CD14-positive monocyte (primary cell): ENCODE measurements around the gene CCP110. TPM values are rescaled to one million over a fixed set of nuclear protein-coding genes. Genes with fewer than 3 reads are reported as not detected.

Source experiments
- DNase-seq, 3 donors: peaks; one replicate each; pipeline ENCODE4 v3.0.0-alpha.2; 2011 to 2022
- H2AFZ ChIP-seq: 2 replicates; pipeline ENCODE4 v1.6.0; 2012; ENCODE audit warnings: mild to moderate bottlenecking, low read depth, low read length, inconsistent platforms; ENCODE audit not compliant: insufficient read depth, poor library complexity, severe bottlenecking
- H3K27ac ChIP-seq, 2 donors: 1 replicate in 1 of 2; 2 replicates in 1 of 2; pipeline ENCODE4 v1.5.1; 2012 to 2013; ENCODE audit warnings: low read length in 2 of 2, control low read depth in 1 of 2, inconsistent platforms in 1 of 2, low read depth in 1 of 2, mild to moderate bottlenecking in 1 of 2
- H3K27me3 ChIP-seq, 2 donors: one replicate each; pipeline versions ENCODE4 v1.6.0 to v1.6.1; 2011 to 2013; ENCODE audit warnings: low read length in 2 of 2; ENCODE audit not compliant: control insufficient read depth in 2 of 2, insufficient read depth in 2 of 2
- H3K36me3 ChIP-seq, 2 donors: replicated peaks in 1 of 2; 1 replicate in 1 of 2; 2 replicates in 1 of 2; pipeline versions ENCODE4 v1.5.1 to v1.6.1; 2012 to 2013; ENCODE audit warnings: low read length in 2 of 2, control low read depth in 1 of 2, inconsistent platforms in 1 of 2, mild to moderate bottlenecking in 1 of 2; ENCODE audit not compliant: insufficient read depth in 2 of 2, control insufficient read depth in 1 of 2
- H3K4me1 ChIP-seq, 2 donors: 1 replicate in 1 of 2; 2 replicates in 1 of 2; pipeline versions ENCODE4 v1.5.1 to v1.6.1; 2012 to 2013; ENCODE audit warnings: low read length in 2 of 2, control low read depth in 1 of 2, inconsistent platforms in 1 of 2, mild to moderate bottlenecking in 1 of 2, moderate library complexity in 1 of 2; ENCODE audit not compliant: insufficient read depth in 2 of 2, control insufficient read depth in 1 of 2
- H3K4me2 ChIP-seq: replicated peaks from 2 replicates; pipeline ENCODE3; 2012; ENCODE audit warnings: low read length, moderate library complexity, mild to moderate bottlenecking; ENCODE audit not compliant: poor library complexity, severe bottlenecking; ENCODE audit errors: extremely low read depth
- H3K4me3 ChIP-seq, 3 experiments: fragments of 200-600 bp in 1 of 3; sonication (generic) in 1 of 3; replicated peaks in 1 of 3; 1 replicate in 2 of 3; 2 replicates in 1 of 3; pipeline ENCODE4 v1.5.1; 2011 to 2013; ENCODE audit warnings: low read length in 3 of 3, mild to moderate bottlenecking in 3 of 3, control low read depth in 2 of 3, low read depth in 2 of 3, inconsistent platforms in 1 of 3, moderate library complexity in 1 of 3
- H3K79me2 ChIP-seq: 2 replicates; pipeline ENCODE4 v1.6.0; 2012; ENCODE audit warnings: mild to moderate bottlenecking, control low read depth, inconsistent platforms, low read length, moderate library complexity; ENCODE audit not compliant: insufficient read depth
- H3K9ac ChIP-seq: 2 replicates; pipeline ENCODE4 v1.6.0; 2017; ENCODE audit warnings: low read length, mild to moderate bottlenecking; ENCODE audit not compliant: insufficient read depth, poor library complexity, severe bottlenecking
- H3K9me3 ChIP-seq, 2 donors: replicated peaks in 1 of 2; 1 replicate in 1 of 2; 2 replicates in 1 of 2; pipeline versions ENCODE4 v1.5.1 to v1.6.1; 2012 to 2013; ENCODE audit warnings: low read length in 2 of 2, control low read depth in 1 of 2; ENCODE audit not compliant: control insufficient read depth in 1 of 2, insufficient read depth in 1 of 2
- H4K20me1 ChIP-seq: 2 replicates; pipeline ENCODE4 v1.6.0; 2012; ENCODE audit warnings: mild to moderate bottlenecking, low read length, control low read depth, moderate library complexity; ENCODE audit not compliant: insufficient read depth
- H3K27ac Mint-ChIP-seq, 7 donors: one replicate each; pipeline ENCODE4 v1.8.0; 2020; ENCODE audit warnings: mild to moderate bottlenecking in 7 of 7, mixed read lengths in 7 of 7, moderate library complexity in 6 of 7, inconsistent platforms in 2 of 7
- H3K27me3 Mint-ChIP-seq, 3 donors: one replicate each; pipeline ENCODE4 v1.8.0; 2021 to 2022; ENCODE audit warnings: low read depth in 3 of 3, mild to moderate bottlenecking in 3 of 3, mixed read lengths in 3 of 3, moderate library complexity in 3 of 3, inconsistent platforms in 1 of 3
- H3K36me3 Mint-ChIP-seq, 2 donors: one replicate each; pipeline ENCODE4 v1.8.0; 2020; ENCODE audit warnings: mixed read lengths in 2 of 2, inconsistent platforms in 1 of 2, mild to moderate bottlenecking in 1 of 2
- H3K4me1 Mint-ChIP-seq: one replicate; pipeline ENCODE4 v1.8.0; 2020; ENCODE audit warnings: mild to moderate bottlenecking, mixed read lengths
- H3K4me3 Mint-ChIP-seq, 2 donors: one replicate each; pipeline ENCODE4 v1.8.0; 2020; ENCODE audit warnings: mild to moderate bottlenecking in 2 of 2, mixed read lengths in 2 of 2, moderate library complexity in 1 of 2
- H3K9me3 Mint-ChIP-seq, 7 donors: one replicate each; pipeline ENCODE4 v1.8.0; 2020 to 2022; ENCODE audit warnings: mixed read lengths in 7 of 7, mild to moderate bottlenecking in 6 of 7, moderate library complexity in 6 of 7, inconsistent platforms in 2 of 7
- CTCF ChIP-seq: fragments of 200-600 bp; IDR thresholded peaks from one replicate; pipeline ENCODE4 v1.8.0; 2022; ENCODE audit warnings: antibody characterized with exemption, mild to moderate bottlenecking
- WGBS: methylation state at CpG from one replicate; pipeline ENCODE4 v1.1.5; 2013; ENCODE audit warnings: missing lambda C conversion rate; ENCODE audit not compliant: insufficient coverage; 5-methylcytosine and 5-hydroxymethylcytosine counted together
- intact Hi-C, 2 donors: fragments of 100-400 bp; cut with micrococcal nuclease; formaldehyde crosslinking; loops; one replicate each; pipeline versions ENCODE4 v1.15.0 to v1.15.1; 2023
- polyA plus RNA-seq, 3 donors: library from polyadenylated mRNA; depleted of rRNA in 1 of 3; unstranded in 2 of 3; stranded (reverse) in 1 of 3; fragments of 300-500 nt in 2 of 3; fragments of >200 nt in 1 of 3; fragmentation: Illumina TruSeq in 2 of 3; gene quantifications; 1 replicate in 2 of 3; 2 replicates in 1 of 3; pipeline ENCODE4 v1.2.3, GENCODE V29; 2012 to 2021

CCP110 gene
- polyA plus RNA-seq, 3 donors: 3.5 to 6.2 (median 6.1) TPM

- Mint-ChIP-seq H3K27me3 (peaks cover 0 to 8% (median 4%) of the 10 kb centered on the region in 3 donors), H3K4me1 (peaks cover 9% of the 10 kb centered on the region), H3K4me3 (no peak overlapping the region), H3K36me3 (no peaks in the 10 kb centered on the region), H3K27ac (peak overlapping the region in 1 of 7 donors; percentile 23), H3K9me3 (peaks cover 0 to under 1% (median 0%) of the 10 kb centered on the region in 7 donors)
- Histone ChIP-seq H3K79me2 (no peaks in the 10 kb centered on the region), H3K27me3 (no peaks in the 10 kb centered on the region), H4K20me1 (no peaks in the 10 kb centered on the region), H3K4me1 (no peaks in the 10 kb centered on the region), H3K27ac (no peak overlapping the region), H3K9ac (no peak overlapping the region), H3K36me3 (no peaks in the 10 kb centered on the region), H2AFZ (no peak overlapping the region), H3K4me2 (no peak overlapping the region), H3K4me3 (no peak overlapping the region), H3K9me3 (no peaks in the 10 kb centered on the region)
- no peak for TF ChIP-seq CTCF
- intact Hi-C loops: no loop called here
- DNase-seq: no peak
- WGBS: 80% methylated on average over 1 of the region's 5 CpGs
Observed at GRCh38 chr16:19485611-19486010, 38.1 kb upstream of the CCP110 start.

GRCh38 chr16:19486051-19486450 is 37.7 kb upstream of the CCP110 start:
- H4K20me1 ChIP-seq: no peaks in the 10 kb centered on the region
- Mint-ChIP-seq H3K27ac (no peak overlapping the region), H3K9me3 (peaks cover 0 to 4% (median 0%) of the 10 kb centered on the region in 7 donors), H3K36me3 (no peaks in the 10 kb centered on the region), H3K4me1 (peaks cover 10% of the 10 kb centered on the region), H3K27me3 (peaks cover 2 to 8% (median 3%) of the 10 kb centered on the region in 3 donors), H3K4me3 (no peak overlapping the region)
- WGBS: no CpG with 5 or more reads among the region's 4 CpGs
- H3K27me3 ChIP-seq: no peaks in the 10 kb centered on the region
- TF ChIP-seq CTCF: no peak
- H2AFZ ChIP-seq: no peak overlapping the region
- no peak overlapping the region for H3K4me2 ChIP-seq
- no peak overlapping the region for H3K9ac ChIP-seq
- H3K9me3 ChIP-seq: no peaks in the 10 kb centered on the region
- H3K36me3 ChIP-seq: no peaks in the 10 kb centered on the region
- intact Hi-C loops: no loop called here
- no peak overlapping the region for H3K27ac ChIP-seq
- no peak for DNase-seq
- no peak overlapping the region for H3K4me3 ChIP-seq
- H3K4me1 ChIP-seq: no peaks in the 10 kb centered on the region
- H3K79me2 ChIP-seq: no peaks in the 10 kb centered on the region
